IMR-90 (cell line): ENCODE data around the gene TLK2. TPM values are rescaled to one million over a fixed set of nuclear protein-coding genes. Genes with fewer than 3 reads are reported as not detected.

ENCODE experiments used
- ATAC-seq: fragments of 200-7000 bp; cut with Tn5 transposase; 2 replicates; pipeline ENCODE4 v1.9.1; 2020; ENCODE audit warnings: low read depth, mild to moderate bottlenecking, moderate library complexity
- BruUV-seq: library from RNA; stranded (reverse); fragments of 400-500 nt; replicated peaks from 2 replicates; lab custom pipeline; 2021; lab: Mats Ljungman, UMichigan
- CTCF ChIA-PET: fragments of 300-600 bp; formaldehyde crosslinking; extraction: SDS; loops from one replicate; lab custom pipeline; 2021; ENCODE audit warnings: antibody characterized with exemption; lab: Yijun Ruan, JAX
- POLR2A ChIA-PET: fragments of 300-600 bp; sonication (Branson Sonifier 250); formaldehyde crosslinking; loops from one replicate; lab custom pipeline; 2022; ENCODE audit warnings: antibody characterized with exemption; ENCODE audit not compliant: unreplicated experiment; lab: Charles Lee
- DNase-seq: peaks from one replicate; pipeline ENCODE4 v3.0.0; 2013
- H2AFZ ChIP-seq: replicated peaks from 2 replicates; pipeline ENCODE3; 2013; ENCODE audit warnings: low read length, mild to moderate bottlenecking; ENCODE audit not compliant: poor library complexity
- H2AK5ac ChIP-seq: 2 replicates; pipeline ENCODE4 v1.6.1; 2013; ENCODE audit warnings: low read depth, low read length, inconsistent platforms
- H2AK9ac ChIP-seq: replicated peaks from 2 replicates; pipeline ENCODE3; 2013; ENCODE audit warnings: mild to moderate bottlenecking, low read depth, low read length, moderate library complexity; ENCODE audit not compliant: poor library complexity
- H2BK120ac ChIP-seq: 2 replicates; pipeline ENCODE4 v1.6.1; 2013; ENCODE audit warnings: low read depth, low read length, inconsistent platforms
- H2BK15ac ChIP-seq: 3 replicates; pipeline ENCODE4 v1.6.1; 2013; ENCODE audit warnings: low read depth, low read length, inconsistent platforms
- H2BK20ac ChIP-seq: 2 replicates; pipeline ENCODE4 v1.6.1; 2013; ENCODE audit warnings: low read depth, mild to moderate bottlenecking, inconsistent platforms, low read length, moderate library complexity
- H2BK5ac ChIP-seq: 2 replicates; pipeline ENCODE4 v1.6.1; 2013; ENCODE audit warnings: mild to moderate bottlenecking, low read depth, low read length, inconsistent platforms; ENCODE audit not compliant: poor library complexity, severe bottlenecking
- H3K14ac ChIP-seq: replicated peaks from 2 replicates; pipeline ENCODE4 v1.6.1; 2013; ENCODE audit warnings: low read depth, low read length, inconsistent platforms
- H3K18ac ChIP-seq: 2 replicates; pipeline ENCODE4 v1.6.1; 2013; ENCODE audit warnings: low read depth, low read length, control low read depth
- H3K23ac ChIP-seq: 2 replicates; pipeline ENCODE4 v1.6.1; 2013; ENCODE audit warnings: low read depth, low read length, inconsistent platforms
- H3K27ac ChIP-seq: 2 replicates; pipeline ENCODE4 v1.5.1; 2013; ENCODE audit warnings: mild to moderate bottlenecking, control low read depth, low read length; ENCODE audit not compliant: insufficient read depth
- H3K27me3 ChIP-seq: 2 replicates; pipeline ENCODE4 v1.6.1; 2013; ENCODE audit warnings: low read length; ENCODE audit not compliant: control insufficient read depth, insufficient read depth
- H3K36me3 ChIP-seq: 2 replicates; pipeline ENCODE4 v1.6.1; 2013; ENCODE audit warnings: low read length, mixed read lengths; ENCODE audit not compliant: control insufficient read depth, insufficient read depth
- H3K4ac ChIP-seq: 2 replicates; pipeline ENCODE4 v1.6.1; 2013; ENCODE audit warnings: low read depth, low read length, inconsistent platforms
- H3K4me1 ChIP-seq: 2 replicates; pipeline ENCODE4 v1.6.1; 2013; ENCODE audit warnings: low read length, mixed read lengths; ENCODE audit not compliant: control insufficient read depth, insufficient read depth
- H3K4me2 ChIP-seq: 2 replicates; pipeline ENCODE4 v1.6.1; 2013; ENCODE audit warnings: low read depth, mild to moderate bottlenecking, control low read depth, low read length, moderate library complexity
- H3K4me3 ChIP-seq: 2 replicates; pipeline ENCODE4 v1.5.1; 2013; ENCODE audit warnings: low read depth, mild to moderate bottlenecking, control low read depth, low read length, moderate library complexity; ENCODE audit not compliant: insufficient read depth
- H3K56ac ChIP-seq: 2 replicates; pipeline ENCODE4 v1.6.1; 2013; ENCODE audit warnings: low read length, inconsistent platforms; ENCODE audit not compliant: insufficient read depth; ENCODE audit errors: extremely low read depth
- H3K79me1 ChIP-seq, 2 experiments: 2 replicates each; pipeline ENCODE4 v1.6.1; 2013; ENCODE audit warnings: low read length in 2 of 2, inconsistent platforms in 1 of 2, low read depth in 1 of 2
- H3K9ac ChIP-seq: 2 replicates; pipeline ENCODE4 v1.6.1; 2013; ENCODE audit warnings: low read depth, low read length, control low read depth
- H3K9me1 ChIP-seq: 2 replicates; pipeline ENCODE4 v1.6.1; 2013; ENCODE audit warnings: low read length, inconsistent platforms; ENCODE audit not compliant: insufficient read depth
- H3K9me3 ChIP-seq: 2 replicates; pipeline ENCODE4 v1.6.1; 2013; ENCODE audit warnings: low read length; ENCODE audit not compliant: control insufficient read depth, insufficient read depth
- H4K20me1 ChIP-seq: 2 replicates; pipeline ENCODE4 v1.6.1; 2013; ENCODE audit warnings: low read length, inconsistent platforms; ENCODE audit not compliant: insufficient read depth
- H4K5ac ChIP-seq: 2 replicates; pipeline ENCODE4 v1.6.1; 2013; ENCODE audit warnings: mild to moderate bottlenecking, low read depth, low read length, control low read depth
- H4K8ac ChIP-seq, 2 experiments: 2 replicates each; pipeline ENCODE4 v1.6.1; 2013; ENCODE audit warnings: low read depth in 2 of 2, low read length in 2 of 2, control low read depth in 1 of 2, inconsistent platforms in 1 of 2
- H4K91ac ChIP-seq: 2 replicates; pipeline ENCODE4 v1.6.1; 2013; ENCODE audit warnings: low read depth, low read length, inconsistent platforms; ENCODE audit not compliant: insufficient read depth
- CHD1 ChIP-seq: IDR thresholded peaks from 2 replicates; pipeline ENCODE4 v1.6.1; 2012; ENCODE audit warnings: low read depth, low read length, improper control_type of control experiment
- RFX5 ChIP-seq: IDR thresholded peaks from 2 replicates; pipeline ENCODE4 v1.8.0; 2012; ENCODE audit warnings: low read depth, mild to moderate bottlenecking, low read length, moderate library complexity
- SMC3 ChIP-seq: fragments of 150-350 bp; IDR thresholded peaks from 2 replicates; pipeline ENCODE4 v1.6.1; 2016; ENCODE audit warnings: low read depth, mild to moderate bottlenecking, antibody characterized with exemption, low read length, moderate library complexity
- USF2 ChIP-seq: fragments of 150-350 bp; IDR thresholded peaks from 2 replicates; pipeline ENCODE4 v1.6.1; 2017; ENCODE audit warnings: mild to moderate bottlenecking, antibody characterized with exemption, low read length, low read depth
- WGBS, 2 experiments: methylation state at CpG; one replicate each; pipeline versions ENCODE4 v1.1.5 to v1.1.7; 2013; ENCODE audit warnings: missing lambda C conversion rate in 2 of 2; ENCODE audit not compliant: insufficient read length in 1 of 2; ENCODE audit errors: extremely low coverage in 2 of 2; 5-methylcytosine and 5-hydroxymethylcytosine counted together
- dilution Hi-C: fragments of 300-500 bp; cut with HindIII; formaldehyde crosslinking; loops from one replicate; pipeline ENCODE4 v1.14.3; 2018; ENCODE audit warnings: low sequenced_read_pairs; ENCODE audit not compliant: unreplicated experiment
- in situ Hi-C: fragments of 300-500 bp; cut with MboI; formaldehyde crosslinking; loops from 3 replicates; pipeline ENCODE4 v1.14.3; 2019; ENCODE audit warnings: low sequenced_read_pairs, inconsistent platforms, mixed read lengths
- intact Hi-C: fragments of 100-400 bp; cut with micrococcal nuclease; formaldehyde crosslinking; loops from 2 replicates; pipeline ENCODE4 v1.10.0; 2022
- polyA plus RNA-seq, 3 experiments: library from polyadenylated mRNA; depleted of rRNA; stranded (reverse); fragments of >200 nt; gene quantifications; 2 replicates each; pipeline ENCODE4 v1.2.3, GENCODE V29; 2012; ENCODE audit warnings: low replicate concordance in 1 of 3
- total RNA-seq: library from RNA; depleted of rRNA; stranded (reverse); fragments of >200 nt; gene quantifications from 2 replicates; pipeline ENCODE4 v1.2.3, GENCODE V29; 2012

Gene TLK2
- total and polyA plus RNA-seq, 2 of the 4 experiments (the other 2 are of a cell fraction): 35.7 to 39.4 TPM

- no peak overlapping the region for H3K4me3 ChIP-seq
- no peak overlapping the region for H2AK5ac ChIP-seq
- in situ Hi-C loops: no loop called here
- intact Hi-C loops: no loop called here
- no peak overlapping the region for H2AFZ ChIP-seq
- no peak overlapping the region for H3K23ac ChIP-seq
- H3K9ac ChIP-seq: no peak overlapping the region
- no peak for TF ChIP-seq SMC3
- no peak for TF ChIP-seq CHD1
- no peak for TF ChIP-seq USF2
- no peak for TF ChIP-seq RFX5
- H3K36me3 ChIP-seq: peaks cover 12% of the 10 kb centered on the region
- H4K91ac ChIP-seq: no peak overlapping the region
- peaks cover 23 to 75% of the 10 kb centered on the region in 2 experiments for H3K79me1 ChIP-seq
- H2AK9ac ChIP-seq: no peak overlapping the region
- peaks cover 19% of the 10 kb centered on the region for H3K4me1 ChIP-seq
- H3K9me3 ChIP-seq: no peaks in the 10 kb centered on the region
- H2BK120ac ChIP-seq: no peak overlapping the region
- H2BK5ac ChIP-seq: no peak overlapping the region
- no peak overlapping the region for H2BK15ac ChIP-seq
- H3K27ac ChIP-seq: no peak overlapping the region
- H4K5ac ChIP-seq: no peak overlapping the region
- ChIA-PET POLR2A (no interaction called here), CTCF (no interaction called here)
- no peak overlapping the region for H3K18ac ChIP-seq
- BruUV-seq: no TSS peak
- H2BK20ac ChIP-seq: no peak overlapping the region
- ATAC-seq: no peak
- no peaks in the 10 kb centered on the region for H3K27me3 ChIP-seq
- H3K56ac ChIP-seq: no peak overlapping the region
- peaks cover 18% of the 10 kb centered on the region for H3K9me1 ChIP-seq
- H4K20me1 ChIP-seq: peaks cover 46% of the 10 kb centered on the region
- DNase-seq: no peak
- H3K14ac ChIP-seq: no peak overlapping the region
- H3K4ac ChIP-seq: no peak overlapping the region
- H3K4me2 ChIP-seq: no peak overlapping the region
- no CpG with 5 or more reads among the region's 6 CpGs for WGBS, 2 experiments
- dilution Hi-C loops: no loop called here
- no peak overlapping the region for H4K8ac ChIP-seq
These were observed 164.9 kb downstream of the TLK2 start for GRCh38 chr17:62643496-62643895.
